ENCODE results near the gene MAFF.

Gene MAFF

GRCh38 chr22:38220653-38221386 is 19.0 kb downstream of the MAFF start:
- no peak for TF ChIP-seq CTCF (IDR thresholded peaks at IDR 0.05; ENCODE audit: poor library complexity, severe bottlenecking)
- Histone ChIP-seq H3K27me3 (ENCODE audit: insufficient read depth, poor library complexity, severe bottlenecking) (no peaks in the 10 kb centered on the region), H3K9me3 (ENCODE audit: severe bottlenecking) (no peaks in the 10 kb centered on the region), H3K36me3 (ENCODE audit: low read depth) (peaks cover 27% of the 10 kb centered on the region), H3K27ac (ENCODE audit: poor library complexity, severe bottlenecking) (peak overlapping the region; percentile 91), H3K4me1 (ENCODE audit: insufficient read depth, poor library complexity, severe bottlenecking) (peaks cover 33% of the 10 kb centered on the region), H3K4me3 (ENCODE audit: severe bottlenecking) (no peak overlapping the region)
- DNase-seq (ENCODE audit: low spot score), result no peak
- ATAC-seq (ENCODE audit: low read depth), result no peak

- H3K27ac ChIP-seq (ENCODE audit: poor library complexity, severe bottlenecking), result peak overlapping the region; percentile 77
- no peak for ATAC-seq (ENCODE audit: low read depth)
- no peaks in the 10 kb centered on the region for H3K9me3 ChIP-seq (ENCODE audit: severe bottlenecking)
- no peak overlapping the region for H3K4me3 ChIP-seq (ENCODE audit: severe bottlenecking)
- H3K36me3 ChIP-seq (ENCODE audit: low read depth), result peaks cover 26% of the 10 kb centered on the region
- peaks cover 33% of the 10 kb centered on the region for H3K4me1 ChIP-seq (ENCODE audit: insufficient read depth, poor library complexity, severe bottlenecking)
- TF ChIP-seq CTCF (IDR thresholded peaks at IDR 0.05; ENCODE audit: poor library complexity, severe bottlenecking), result no peak
- H3K27me3 ChIP-seq (ENCODE audit: insufficient read depth, poor library complexity, severe bottlenecking), result no peaks in the 10 kb centered on the region
- DNase-seq (ENCODE audit: low spot score), result no peak
Observed at GRCh38 chr22:38221407-38221806, 19.6 kb downstream of the MAFF start.

GRCh38 chr22:38221908-38222796 is 20.4 kb downstream of the MAFF start:
- ATAC-seq (ENCODE audit: low read depth), result no peak
- Histone ChIP-seq H3K4me1 (ENCODE audit: insufficient read depth, poor library complexity, severe bottlenecking) (peaks cover 33% of the 10 kb centered on the region), H3K36me3 (ENCODE audit: low read depth) (peaks cover 29% of the 10 kb centered on the region), H3K9me3 (ENCODE audit: severe bottlenecking) (no peaks in the 10 kb centered on the region), H3K27me3 (ENCODE audit: insufficient read depth, poor library complexity, severe bottlenecking) (no peaks in the 10 kb centered on the region), H3K27ac (ENCODE audit: poor library complexity, severe bottlenecking) (peak overlapping the region; percentile 77), H3K4me3 (ENCODE audit: severe bottlenecking) (no peak overlapping the region)
- DNase-seq (ENCODE audit: low spot score), result no peak
- TF ChIP-seq CTCF (IDR thresholded peaks at IDR 0.05; ENCODE audit: poor library complexity, severe bottlenecking), result no peak

GRCh38 chr22:38222797-38223119 is 21.0 kb downstream of the MAFF start:
- no peak for TF ChIP-seq CTCF (IDR thresholded peaks at IDR 0.05; ENCODE audit: poor library complexity, severe bottlenecking)
- Histone ChIP-seq H3K4me1 (ENCODE audit: insufficient read depth, poor library complexity, severe bottlenecking) (peaks cover 33% of the 10 kb centered on the region), H3K36me3 (ENCODE audit: low read depth) (peaks cover 35% of the 10 kb centered on the region), H3K27ac (ENCODE audit: poor library complexity, severe bottlenecking) (peak overlapping the region; percentile 77), H3K27me3 (ENCODE audit: insufficient read depth, poor library complexity, severe bottlenecking) (no peaks in the 10 kb centered on the region), H3K4me3 (ENCODE audit: severe bottlenecking) (no peak overlapping the region), H3K9me3 (ENCODE audit: severe bottlenecking) (no peaks in the 10 kb centered on the region)
- ATAC-seq (ENCODE audit: low read depth) (peak; percentile 58), DNase-seq (ENCODE audit: low spot score) (no peak)
